GM18511 (cell line): ENCODE results near the gene RBM7.

Source experiments
- ATAC-seq: cut with Tn5 transposase; IDR thresholded peaks from one replicate; pipeline ENCODE4 v1.9.1; 2021; ENCODE audit warnings: mild to moderate bottlenecking, moderate library complexity; ENCODE audit not compliant: unreplicated experiment

RBM7 gene

GRCh38 chr11:114395736-114396135 lies 4.7 kb upstream of the RBM7 start:
- no peak for ATAC-seq

- no peak for ATAC-seq
Observed at GRCh38 chr11:114396916-114397315, 3.5 kb upstream of the RBM7 start.

- no peak for ATAC-seq
Observed at GRCh38 chr11:114397349-114397982, 3.0 kb upstream of the RBM7 start.

- ATAC-seq: no peak
Observed at GRCh38 chr11:114398303-114398920, 2.1 kb upstream of the RBM7 start.

GRCh38 chr11:114399490-114400215 lies 813 bp upstream of the RBM7 start:
- peak; percentile 32 for ATAC-seq

- ATAC-seq: no peak
Observed at GRCh38 chr11:114400915-114401223, 403 bp downstream of the RBM7 start.

- no peak for ATAC-seq
Observed at GRCh38 chr11:114401311-114401710, 845 bp downstream of the RBM7 start.

GRCh38 chr11:114412946-114413345 lies 12.5 kb downstream of the RBM7 start:
- no peak for ATAC-seq

GRCh38 chr11:114413958-114414357 lies 13.5 kb downstream of the RBM7 start:
- ATAC-seq: no peak

- ATAC-seq: no peak
Observed at GRCh38 chr11:114416441-114416961, 16.0 kb downstream of the RBM7 start.

GRCh38 chr11:114426280-114426679 lies 25.8 kb downstream of the RBM7 start:
- no peak for ATAC-seq

GRCh38 chr11:114430290-114430689 lies 29.8 kb downstream of the RBM7 start:
- no peak for ATAC-seq

GRCh38 chr11:114432893-114433292 lies 32.4 kb downstream of the RBM7 start:
- ATAC-seq: no peak

- no peak for ATAC-seq
Observed at GRCh38 chr11:114433376-114433775, 32.9 kb downstream of the RBM7 start.

- no peak for ATAC-seq
Observed at GRCh38 chr11:114438303-114438702, 37.8 kb downstream of the RBM7 start.

- ATAC-seq: peak; percentile 99
Observed at GRCh38 chr11:114439229-114440120, 39.0 kb downstream of the RBM7 start, which contains the start of gene REXO2. Gene REXO2, plus strand, starts transcription at chr11:114439467. Its CDS starts 62 bp downstream, at chr11:114439529.

GRCh38 chr11:114440121-114440860 lies 39.8 kb downstream of the RBM7 start:
- no peak for ATAC-seq

GRCh38 chr11:114440971-114441763 lies 40.7 kb downstream of the RBM7 start:
- ATAC-seq: no peak

GRCh38 chr11:114441921-114442320 lies 41.5 kb downstream of the RBM7 start:
- ATAC-seq: no peak
